ENCODE results near the gene KDM4D. TPM values are rescaled to one million over a fixed set of nuclear protein-coding genes. Genes with fewer than 3 reads are reported as not detected.

The KDM4D gene
- total RNA-seq (2022), result 0.68 and 1.2 TPM in 2 replicates
- Bru-seq, nascent RNA, result percentile 43 among the genes with signal in this experiment
- percentile 31 among the genes with signal in this experiment for BruChase-seq, experiment 1, labeled RNA remaining after a 6-hour chase
- percentile 34 among the genes with signal in this experiment for BruChase-seq, experiment 2, labeled RNA remaining after a 2-hour chase
- long read RNA-seq, partial matches to known transcripts, result 0 of 3 reads
- long read RNA-seq, other reads (novel, unspliced or antisense), result 0 of 3 reads

DNA sequence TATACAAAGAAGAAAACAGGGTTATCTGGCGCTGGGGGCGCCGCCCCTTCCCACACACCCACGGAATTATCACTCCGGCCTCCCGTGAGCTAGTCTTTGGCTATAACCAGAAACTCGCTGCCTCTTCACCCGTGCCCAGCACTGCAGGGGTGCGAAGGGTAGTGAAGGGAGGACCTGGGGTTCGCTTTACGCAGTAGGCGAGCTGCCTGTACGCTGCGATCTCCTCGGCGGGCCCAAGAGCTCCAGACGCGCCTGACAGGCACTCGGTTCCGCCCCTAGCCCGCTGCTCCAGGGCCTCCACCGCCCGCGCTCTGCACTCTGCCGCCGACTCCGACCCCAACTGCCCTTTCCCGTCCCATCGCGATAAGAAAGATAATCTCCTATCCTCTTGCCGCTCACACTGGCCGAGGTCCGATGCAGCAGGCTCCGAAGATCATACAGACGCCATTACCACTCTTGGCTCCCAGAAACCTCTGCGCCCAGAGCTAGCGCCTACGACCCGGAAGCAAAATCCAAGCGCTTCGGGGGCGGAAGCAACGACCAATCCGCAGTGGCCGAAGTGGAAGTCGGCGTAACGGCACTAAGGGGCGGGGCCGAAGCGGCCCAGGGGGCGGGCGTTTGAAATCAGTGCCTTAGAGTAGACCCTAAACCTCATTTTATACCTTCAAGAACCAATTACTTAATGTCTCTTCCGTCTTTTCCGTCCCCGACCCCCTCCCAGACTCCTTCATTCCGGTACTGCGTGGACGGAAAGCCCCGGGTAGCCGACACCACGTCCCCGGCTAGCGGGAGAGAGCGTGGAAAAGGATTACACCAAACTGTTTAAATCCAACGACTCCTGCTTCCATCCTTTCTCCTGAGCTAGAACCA, at the start of gene KDM4D, which contains the start of gene CWC15:
KDM4D (plus strand) TSS at position 611 of the 870 bp plus-strand sequence. CDS start 23,664 bp downstream, outside the sequence.
CWC15 (minus strand) TSS at position 458 of the 870 bp plus-strand sequence. CDS start 1,371 bp downstream, outside the sequence.
- Mint-ChIP-seq H3K4me1 (ENCODE audit: low read depth, unreplicated experiment) (peaks cover 9% of the 10 kb centered on the region), H3K4me3 (ENCODE audit: low read depth, unreplicated experiment) (peak within 1 kb of the TSS; percentile 98), H3K9me3 (ENCODE audit: low read depth, unreplicated experiment) (no peaks in the 10 kb centered on the region), H3K27me3 (ENCODE audit: unreplicated experiment) (no peaks in the 10 kb centered on the region), H3K27ac (ENCODE audit: unreplicated experiment) (peak within 1 kb of the TSS; percentile 98), H3K36me3 (ENCODE audit: insufficient read depth, unreplicated experiment) (peaks cover 33% of the 10 kb centered on the region)
- no TSS peak for BruUV-seq (replicated peaks)
- peak; percentile 88 for DNase-seq
- TF ChIP-seq, protein P1, sequence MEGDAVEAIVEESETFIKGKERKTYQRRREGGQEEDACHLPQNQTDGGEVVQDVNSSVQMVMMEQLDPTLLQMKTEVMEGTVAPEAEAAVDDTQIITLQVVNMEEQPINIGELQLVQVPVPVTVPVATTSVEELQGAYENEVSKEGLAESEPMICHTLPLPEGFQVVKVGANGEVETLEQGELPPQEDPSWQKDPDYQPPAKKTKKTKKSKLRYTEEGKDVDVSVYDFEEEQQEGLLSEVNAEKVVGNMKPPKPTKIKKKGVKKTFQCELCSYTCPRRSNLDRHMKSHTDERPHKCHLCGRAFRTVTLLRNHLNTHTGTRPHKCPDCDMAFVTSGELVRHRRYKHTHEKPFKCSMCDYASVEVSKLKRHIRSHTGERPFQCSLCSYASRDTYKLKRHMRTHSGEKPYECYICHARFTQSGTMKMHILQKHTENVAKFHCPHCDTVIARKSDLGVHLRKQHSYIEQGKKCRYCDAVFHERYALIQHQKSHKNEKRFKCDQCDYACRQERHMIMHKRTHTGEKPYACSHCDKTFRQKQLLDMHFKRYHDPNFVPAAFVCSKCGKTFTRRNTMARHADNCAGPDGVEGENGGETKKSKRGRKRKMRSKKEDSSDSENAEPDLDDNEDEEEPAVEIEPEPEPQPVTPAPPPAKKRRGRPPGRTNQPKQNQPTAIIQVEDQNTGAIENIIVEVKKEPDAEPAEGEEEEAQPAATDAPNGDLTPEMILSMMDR (IDR thresholded peaks at IDR 0.05; ENCODE audit: unreplicated experiment), result no peak
- CTCF ChIA-PET, result interaction anchor here (0.9 kb wide), 1 partner anchor 95 kb away, joined by 3 read pairs; no protein-coding TSS in a partner anchor
- intact Hi-C loops (cut with micrococcal nuclease; ENCODE audit: unreplicated experiment), result loop anchor here (2.0 kb wide), 1 partner anchor 95 kb away; no protein-coding TSS in a partner anchor

DNA sequence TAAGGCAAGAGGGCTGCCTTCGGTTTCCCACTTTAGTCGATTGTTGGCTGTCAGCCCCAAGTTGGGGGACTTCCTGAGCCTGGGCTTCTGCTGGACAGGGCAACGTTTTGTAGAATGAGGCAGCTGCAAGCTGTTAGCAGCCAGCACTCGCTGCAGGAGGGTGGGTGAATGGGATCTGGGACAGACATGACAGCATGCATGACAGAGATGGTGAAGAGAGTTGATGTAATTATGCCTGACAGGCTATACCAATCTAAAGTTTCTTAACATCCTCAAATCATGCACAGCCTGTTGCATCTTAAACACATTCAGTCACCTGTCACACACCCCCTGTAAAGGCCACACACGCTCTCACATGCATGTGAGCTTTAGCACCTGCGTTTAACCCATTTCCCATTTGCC, 49.3 kb upstream of the KDM4D start:
- BruUV-seq (replicated peaks), result no TSS peak
- H3K36me3 Mint-ChIP-seq (ENCODE audit: insufficient read depth, unreplicated experiment), result no peaks in the 10 kb centered on the region
- intact Hi-C loops (cut with micrococcal nuclease; ENCODE audit: unreplicated experiment), result no loop called here
- H3K27ac Mint-ChIP-seq (ENCODE audit: unreplicated experiment), result no peak overlapping the region
- H3K4me3 Mint-ChIP-seq (ENCODE audit: low read depth, unreplicated experiment), result no peak overlapping the region
- no peak for DNase-seq
- no peaks in the 10 kb centered on the region for H3K27me3 Mint-ChIP-seq (ENCODE audit: unreplicated experiment)
- peaks cover 5% of the 10 kb centered on the region for H3K9me3 Mint-ChIP-seq (ENCODE audit: low read depth, unreplicated experiment)
- TF ChIP-seq, protein P1 (IDR thresholded peaks at IDR 0.05; ENCODE audit: unreplicated experiment), result no peak
- H3K4me1 Mint-ChIP-seq (ENCODE audit: low read depth, unreplicated experiment), result peaks cover 10% of the 10 kb centered on the region
- CTCF ChIA-PET, result no interaction called here

DNA sequence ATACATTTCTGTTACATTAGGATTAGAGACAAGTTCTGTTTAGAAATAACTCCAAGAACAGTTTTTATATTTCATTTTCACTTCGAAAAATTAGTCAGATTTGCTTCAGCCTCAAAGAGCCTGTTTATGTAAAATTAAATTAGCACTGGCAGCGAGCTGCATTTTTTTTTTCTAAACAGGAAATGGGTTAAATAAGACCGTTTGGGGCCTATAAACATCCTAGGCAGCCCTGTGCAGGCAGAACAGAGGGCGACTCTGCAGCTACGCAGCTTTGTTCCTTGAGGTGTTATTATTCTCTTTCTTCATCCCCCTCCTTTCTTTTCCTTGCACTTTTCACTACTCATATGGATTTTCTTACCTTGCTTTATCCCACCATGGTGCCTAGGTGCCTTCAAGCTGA, 48.9 kb upstream of the KDM4D start:
- intact Hi-C loops (cut with micrococcal nuclease; ENCODE audit: unreplicated experiment), result no loop called here
- CTCF ChIA-PET, result no interaction called here
- no peak for DNase-seq
- BruUV-seq (replicated peaks), result no TSS peak
- Mint-ChIP-seq H3K27me3 (ENCODE audit: unreplicated experiment) (no peaks in the 10 kb centered on the region), H3K4me1 (ENCODE audit: low read depth, unreplicated experiment) (peaks cover 10% of the 10 kb centered on the region), H3K9me3 (ENCODE audit: low read depth, unreplicated experiment) (peaks cover 5% of the 10 kb centered on the region), H3K27ac (ENCODE audit: unreplicated experiment) (no peak overlapping the region), H3K4me3 (ENCODE audit: low read depth, unreplicated experiment) (no peak overlapping the region), H3K36me3 (ENCODE audit: insufficient read depth, unreplicated experiment) (no peaks in the 10 kb centered on the region)
- TF ChIP-seq, protein P1 (IDR thresholded peaks at IDR 0.05; ENCODE audit: unreplicated experiment), result no peak

DNA sequence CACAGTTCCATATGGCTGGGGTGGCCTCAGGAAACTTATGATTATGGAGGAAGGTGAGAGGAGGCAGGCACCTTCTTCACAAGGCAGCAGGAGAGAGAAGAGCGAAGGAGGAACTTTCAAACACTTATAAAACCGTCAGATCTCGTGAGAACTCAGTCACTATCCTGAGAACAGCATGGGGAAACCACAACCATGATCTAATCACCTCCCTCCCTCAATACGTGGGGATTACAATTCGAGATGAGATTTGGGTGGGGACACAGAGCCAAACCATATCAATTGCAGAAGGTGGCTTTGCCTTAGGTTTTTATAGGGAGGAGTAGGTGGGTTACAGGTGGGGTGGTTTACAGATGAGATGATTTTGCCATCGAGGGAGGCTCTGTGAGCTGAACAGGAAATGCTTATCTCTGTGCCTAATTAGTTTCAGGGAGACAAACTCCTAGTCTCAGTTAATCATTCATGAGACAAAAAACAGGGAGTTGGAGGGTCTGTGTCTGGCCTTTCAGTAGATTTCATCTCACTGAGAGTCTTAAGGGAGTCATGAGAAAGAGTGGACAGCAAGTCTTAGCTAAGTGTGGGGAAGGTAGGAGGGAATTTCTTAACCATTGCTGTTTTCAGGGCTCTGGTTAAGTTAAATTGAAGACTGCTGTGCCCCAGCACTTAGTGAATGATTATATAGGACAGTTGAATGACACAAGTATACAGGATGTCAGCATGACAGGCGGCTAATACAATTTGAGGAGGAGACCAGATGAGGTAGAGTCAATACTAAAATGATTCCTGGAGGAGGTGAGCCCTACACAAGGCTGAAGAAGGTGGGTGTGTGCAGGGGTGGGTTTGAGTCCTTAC, 47.9 kb upstream of the KDM4D start:
- no peak overlapping the region for H3K27ac Mint-ChIP-seq (ENCODE audit: unreplicated experiment)
- BruUV-seq (replicated peaks), result no TSS peak
- DNase-seq, result no peak

More for the DNA sequence above, 47.9 kb upstream of the KDM4D start:
- Mint-ChIP-seq H3K9me3 (ENCODE audit: low read depth, unreplicated experiment) (peaks cover 5% of the 10 kb centered on the region), H3K36me3 (ENCODE audit: insufficient read depth, unreplicated experiment) (no peaks in the 10 kb centered on the region), H3K4me1 (ENCODE audit: low read depth, unreplicated experiment) (peaks cover 10% of the 10 kb centered on the region), H3K27me3 (ENCODE audit: unreplicated experiment) (no peaks in the 10 kb centered on the region), H3K4me3 (ENCODE audit: low read depth, unreplicated experiment) (no peak overlapping the region)
- TF ChIP-seq, protein P1 (IDR thresholded peaks at IDR 0.05; ENCODE audit: unreplicated experiment), result no peak
- CTCF ChIA-PET, result no interaction called here
- intact Hi-C loops (cut with micrococcal nuclease; ENCODE audit: unreplicated experiment), result no loop called here

All from Calu3 (cell line).